ENCODE measurements around the gene PTGES. TPM values are rescaled to one million over a fixed set of nuclear protein-coding genes. Genes with fewer than 3 reads are reported as not detected.
"Not testable (repeated sequence)": the region's sequence is repeated elsewhere in the genome, so short reads cannot be mapped to it uniquely, and the experiment has no call there.

The PTGES gene
- total RNA-seq, 2 experiments from 2014 or later = not detected

DNA sequence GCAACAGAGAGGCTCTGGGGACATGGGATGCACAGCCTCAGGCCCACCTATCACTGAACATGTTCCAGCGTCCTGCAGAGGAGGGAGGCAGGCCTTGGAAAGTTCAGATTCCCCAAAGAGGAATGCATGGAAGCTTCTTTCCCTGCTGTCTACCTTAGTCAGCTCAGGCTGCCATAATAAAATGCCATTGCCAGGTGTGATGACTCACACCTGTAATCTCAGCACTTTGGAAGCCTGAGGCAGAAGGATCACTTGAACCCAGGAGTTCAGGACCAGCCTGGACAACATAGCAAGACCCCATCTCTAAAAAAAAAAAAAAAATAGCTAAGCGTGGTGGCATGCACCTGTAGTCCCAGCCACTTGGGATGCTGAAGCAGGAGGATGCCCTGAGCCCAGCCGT is 25.6 kb upstream of the PTGES start:
- Mint-ChIP-seq H3K36me3 (ENCODE audit: low read depth) (no peaks in the 10 kb centered on the region), H3K9me3 (no peaks in the 10 kb centered on the region), H3K4me1 (peaks cover 12% of the 10 kb centered on the region), H3K27ac (no peak overlapping the region), H3K4me3 (no peak overlapping the region), H3K27me3 (peaks cover 7% of the 10 kb centered on the region)
- DNase-seq = no peak
- ChIA-PET POLR2A (no interaction called here), CTCF (interaction anchor here (0.9 kb wide), 1 partner anchor 40 kb away, joined by 3 read pairs; no protein-coding TSS in a partner anchor)

DNA sequence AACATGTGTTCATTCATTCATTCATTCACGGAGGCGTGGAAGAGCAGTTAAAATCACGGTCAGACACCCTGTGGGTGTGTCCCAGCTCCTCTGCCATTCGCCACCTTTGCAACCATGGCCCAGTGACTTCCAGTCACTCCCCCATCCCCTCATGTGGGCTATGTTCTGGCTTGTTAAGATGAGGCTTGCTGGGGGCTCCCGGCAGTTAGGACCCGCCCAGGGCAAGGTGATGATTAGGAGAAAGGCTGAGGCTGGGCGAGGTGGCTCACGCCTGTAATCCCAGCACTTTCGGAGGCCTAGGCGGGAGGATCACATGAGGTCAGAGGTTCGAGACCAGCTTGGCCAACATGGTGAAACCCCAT is 24.9 kb upstream of the PTGES start:
- ChIA-PET CTCF (interaction anchor here (0.6 to 3.1 kb wide), 6 partner anchors 13 to 135 kb away, joined by 3 to 12 read pairs (median 4); no protein-coding TSS in a partner anchor), POLR2A (no interaction called here)
- H3K27ac Mint-ChIP-seq = peak overlapping the region; percentile 48
- no peaks in the 10 kb centered on the region for H3K36me3 Mint-ChIP-seq (ENCODE audit: low read depth)
- no peak for DNase-seq
- no peaks in the 10 kb centered on the region for H3K9me3 Mint-ChIP-seq
- H3K4me3 Mint-ChIP-seq = no peak overlapping the region
- peaks cover 7% of the 10 kb centered on the region for H3K27me3 Mint-ChIP-seq
- H3K4me1 Mint-ChIP-seq = peaks cover 12% of the 10 kb centered on the region

DNA sequence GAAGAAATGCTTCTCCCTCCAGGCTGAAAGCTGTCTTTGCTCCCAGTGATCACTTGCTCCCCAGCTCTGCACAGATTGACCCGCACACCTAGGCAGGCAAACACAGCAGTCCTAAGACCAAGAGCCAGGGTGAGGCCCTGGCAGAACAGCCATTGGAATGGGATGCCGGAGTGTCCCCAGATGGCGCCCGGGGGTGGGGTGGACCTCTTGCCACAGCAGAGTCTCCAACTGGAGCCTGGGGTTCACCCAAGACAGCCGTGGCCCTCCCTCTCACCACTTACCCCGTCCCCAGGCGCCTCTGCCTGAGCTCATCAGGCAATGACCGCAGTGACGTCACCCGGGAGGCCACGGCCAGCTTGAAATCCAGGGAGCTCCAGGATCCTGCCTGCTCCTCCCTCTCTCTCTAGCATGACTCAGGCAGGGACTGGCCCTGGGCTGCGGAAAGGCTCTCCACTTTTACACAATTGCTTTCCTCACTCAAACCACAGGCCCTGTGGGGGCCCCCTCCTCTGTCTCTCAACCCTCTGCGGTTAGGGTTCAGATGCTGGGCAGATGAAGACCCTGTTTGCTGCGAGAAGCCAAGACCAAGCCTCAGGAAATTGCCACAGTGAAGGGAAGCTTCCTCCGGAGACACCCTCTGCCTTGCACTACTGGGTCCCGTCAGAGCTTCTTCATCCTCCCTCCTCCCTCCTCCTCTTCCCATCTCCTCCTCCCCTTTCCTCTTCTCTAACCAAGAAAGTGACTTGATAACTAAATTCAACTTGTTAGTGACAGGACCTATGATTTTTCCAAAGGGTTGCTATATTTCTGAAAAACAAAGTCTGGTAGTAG is 24.3 kb upstream of the PTGES start:
- DNase-seq = peak; percentile 40
- Mint-ChIP-seq H3K4me3 (no peak overlapping the region), H3K27me3 (peaks cover 7% of the 10 kb centered on the region), H3K9me3 (no peaks in the 10 kb centered on the region), H3K27ac (no peak overlapping the region), H3K4me1 (peaks cover 12% of the 10 kb centered on the region), H3K36me3 (ENCODE audit: low read depth) (no peaks in the 10 kb centered on the region)
- ChIA-PET CTCF (interaction anchor here (0.6 to 3.1 kb wide), 8 partner anchors 10 to 134 kb away, joined by 3 to 12 read pairs (median 4); no protein-coding TSS in a partner anchor), POLR2A (no interaction called here)

DNA sequence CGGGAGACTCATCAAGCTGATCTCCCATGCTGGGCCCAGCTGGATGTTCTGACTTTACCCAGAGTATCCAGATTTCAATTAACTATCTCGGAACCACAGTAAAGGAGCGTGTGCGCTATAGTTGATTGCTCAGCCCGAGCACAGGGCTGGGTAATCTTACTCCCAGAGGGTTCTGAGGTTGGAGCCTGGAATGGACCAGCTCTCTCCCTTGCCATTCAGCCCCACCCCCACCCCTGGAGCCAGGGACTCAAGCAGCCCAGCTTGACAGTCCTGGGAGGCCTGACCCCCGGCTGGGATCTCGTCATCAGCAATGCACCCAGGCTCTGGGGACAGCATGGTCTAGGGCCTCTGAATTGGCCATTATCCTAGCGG is 23.7 kb upstream of the PTGES start:
- H3K27me3 Mint-ChIP-seq = peaks cover 7% of the 10 kb centered on the region
- DNase-seq = no peak
- ChIA-PET CTCF (interaction anchor here (0.9 to 3.1 kb wide), 8 partner anchors 9 to 645 kb away, joined by 3 to 12 read pairs (median 4); no protein-coding TSS in a partner anchor), POLR2A (no interaction called here)
- no peak overlapping the region for H3K4me3 Mint-ChIP-seq
- peaks cover 12% of the 10 kb centered on the region for H3K4me1 Mint-ChIP-seq
- no peak overlapping the region for H3K27ac Mint-ChIP-seq
- H3K9me3 Mint-ChIP-seq = no peaks in the 10 kb centered on the region
- H3K36me3 Mint-ChIP-seq (ENCODE audit: low read depth) = no peaks in the 10 kb centered on the region

DNA sequence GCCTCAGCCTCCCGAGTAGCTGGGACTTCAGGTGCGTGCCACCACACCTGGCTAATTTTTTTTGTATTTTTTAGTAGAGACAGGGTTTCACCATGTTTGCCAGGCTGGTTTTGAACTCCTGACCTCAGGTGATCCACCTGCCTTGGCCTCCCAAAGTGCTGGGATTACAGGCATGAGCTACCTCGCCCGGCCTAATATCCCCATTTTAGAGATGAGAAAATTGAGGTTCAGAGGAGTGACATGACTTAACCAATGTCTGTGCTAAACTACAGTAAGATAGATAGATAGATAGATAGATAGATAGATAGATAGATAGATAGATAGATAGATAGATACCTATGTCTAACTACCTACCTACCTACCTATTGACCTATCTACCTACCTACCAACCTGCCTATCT is 23.3 kb upstream of the PTGES start:
- H3K27ac Mint-ChIP-seq; DNase-seq; H3K4me3 Mint-ChIP-seq; H3K9me3 Mint-ChIP-seq; H3K36me3 Mint-ChIP-seq (ENCODE audit: low read depth); H3K27me3 Mint-ChIP-seq; POLR2A ChIA-PET: not testable (repeated sequence)
- H3K4me1 Mint-ChIP-seq = peaks cover 12% of the 10 kb centered on the region
- CTCF ChIA-PET = interaction anchor here (1.2 to 3.1 kb wide), 4 partner anchors 13 to 644 kb away, joined by 3 to 12 read pairs (median 4); no protein-coding TSS in a partner anchor

DNA sequence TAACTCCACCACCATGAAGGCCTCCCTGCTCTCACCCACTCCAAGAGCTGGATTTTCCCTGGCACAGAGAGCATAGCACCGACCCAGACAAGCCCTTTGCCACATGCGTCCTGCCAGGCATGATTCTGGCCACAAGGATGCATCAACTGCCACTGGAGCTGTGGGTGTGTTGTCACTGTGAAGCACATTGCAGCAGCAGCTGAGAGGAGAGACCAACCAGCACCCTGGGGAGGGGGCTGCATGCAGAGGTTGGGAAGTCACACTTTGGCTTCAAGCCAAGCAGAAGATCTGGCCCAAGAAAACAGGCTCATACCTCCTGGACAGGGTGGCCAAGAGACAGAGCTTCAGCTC is 22.6 kb upstream of the PTGES start:
- Mint-ChIP-seq H3K27me3 (peaks cover 4% of the 10 kb centered on the region), H3K4me3 (no peak overlapping the region), H3K4me1 (peaks cover 12% of the 10 kb centered on the region), H3K36me3 (ENCODE audit: low read depth) (no peaks in the 10 kb centered on the region), H3K9me3 (no peaks in the 10 kb centered on the region), H3K27ac (no peak overlapping the region)
- ChIA-PET POLR2A (no interaction called here), CTCF (interaction anchor here (1.2 to 3.1 kb wide), 3 partner anchors 38 to 644 kb away, joined by 3 to 12 read pairs (median 3); no protein-coding TSS in a partner anchor)
- DNase-seq = no peak

DNA sequence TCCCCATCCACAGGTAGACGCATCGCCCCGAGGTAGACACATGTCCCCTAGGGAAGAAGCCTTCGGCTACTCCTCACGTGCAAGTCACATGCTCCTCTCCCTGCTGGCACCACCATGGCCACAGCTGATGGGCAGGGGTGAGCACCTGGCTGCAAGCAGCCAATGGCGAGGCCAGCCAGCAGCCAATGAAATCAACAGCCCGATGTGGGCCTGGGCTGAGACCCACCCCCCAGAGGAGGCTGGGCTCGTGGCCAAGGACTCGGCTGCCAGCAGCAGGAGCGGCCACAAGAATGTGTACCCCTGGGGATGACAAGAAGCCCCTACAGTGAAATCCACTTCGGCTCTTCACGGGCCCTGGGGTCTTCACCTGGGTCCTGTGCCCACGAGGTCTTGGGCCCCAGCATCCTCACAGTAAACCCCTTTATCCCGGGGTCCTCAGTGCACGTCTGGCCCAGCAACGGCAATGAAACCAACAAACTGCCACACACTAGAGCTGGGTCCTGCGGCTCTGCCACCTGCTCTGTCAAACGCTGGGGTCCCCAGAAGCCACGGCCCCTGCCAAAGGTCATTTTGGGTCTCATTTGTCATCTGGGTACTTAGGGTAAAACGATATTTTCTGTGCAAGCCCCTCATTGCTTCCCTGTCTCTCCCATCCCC is 22.1 kb upstream of the PTGES start:
- POLR2A ChIA-PET = no interaction called here

DNA sequence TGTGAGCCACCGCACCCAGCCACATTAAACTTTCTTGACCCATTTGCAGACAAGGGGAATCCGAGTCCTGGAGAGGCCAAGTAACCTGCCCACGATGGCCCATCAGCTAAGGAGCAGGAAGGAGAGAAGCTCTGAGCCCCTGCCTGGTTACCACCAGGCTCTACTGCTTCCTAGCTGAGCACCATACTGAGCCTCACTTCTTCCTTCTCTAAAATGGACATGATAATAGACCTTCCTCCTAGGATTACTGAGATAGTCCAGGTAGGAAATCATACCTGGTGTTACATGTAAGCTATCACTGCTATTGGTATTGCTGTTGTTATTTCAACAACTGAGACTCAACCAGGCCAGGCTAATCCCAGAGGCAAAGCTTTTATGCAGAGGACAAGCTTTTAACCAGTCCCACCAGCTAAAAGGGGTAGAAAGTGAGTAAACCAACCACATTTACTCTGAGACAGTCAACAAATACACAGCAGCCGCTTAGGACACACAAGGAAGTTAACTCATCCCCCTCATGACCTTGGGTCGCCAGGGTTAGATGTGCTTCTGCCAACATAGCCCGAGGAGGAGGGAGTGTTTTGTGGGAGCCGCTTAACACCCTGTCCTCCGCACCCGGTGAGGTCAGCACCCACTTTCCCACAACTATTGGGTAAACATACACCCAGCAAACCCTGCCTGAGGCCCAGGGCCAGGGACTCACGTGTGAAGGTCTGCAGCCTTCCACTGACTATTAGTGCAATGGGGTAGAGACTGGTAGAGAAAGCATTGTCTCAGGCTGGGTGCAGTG is 20.6 kb upstream of the PTGES start:
- Mint-ChIP-seq H3K4me3 (no peak overlapping the region), H3K4me1 (peaks cover 12% of the 10 kb centered on the region), H3K27ac (no peak overlapping the region), H3K9me3 (no peaks in the 10 kb centered on the region), H3K36me3 (ENCODE audit: low read depth) (no peaks in the 10 kb centered on the region), H3K27me3 (peaks cover 2% of the 10 kb centered on the region)
- ChIA-PET POLR2A (no interaction called here), CTCF (interaction anchor here (0.7 to 1.5 kb wide), 2 partner anchors 8 to 36 kb away, joined by 3 to 4 read pairs; no protein-coding TSS in a partner anchor)
- DNase-seq = no peak

More for the DNA sequence above, 22.1 kb upstream of the PTGES start:
- H3K27ac Mint-ChIP-seq = no peak overlapping the region
- CTCF ChIA-PET = interaction anchor here (1.4 to 3.1 kb wide), 2 partner anchors 37 to 132 kb away, joined by 3 to 12 read pairs; no protein-coding TSS in a partner anchor
- no peaks in the 10 kb centered on the region for H3K36me3 Mint-ChIP-seq (ENCODE audit: low read depth)
- H3K4me1 Mint-ChIP-seq = peaks cover 12% of the 10 kb centered on the region
- no peaks in the 10 kb centered on the region for H3K9me3 Mint-ChIP-seq
- no peak for DNase-seq
- H3K27me3 Mint-ChIP-seq = peaks cover 4% of the 10 kb centered on the region
- no peak overlapping the region for H3K4me3 Mint-ChIP-seq

DNA sequence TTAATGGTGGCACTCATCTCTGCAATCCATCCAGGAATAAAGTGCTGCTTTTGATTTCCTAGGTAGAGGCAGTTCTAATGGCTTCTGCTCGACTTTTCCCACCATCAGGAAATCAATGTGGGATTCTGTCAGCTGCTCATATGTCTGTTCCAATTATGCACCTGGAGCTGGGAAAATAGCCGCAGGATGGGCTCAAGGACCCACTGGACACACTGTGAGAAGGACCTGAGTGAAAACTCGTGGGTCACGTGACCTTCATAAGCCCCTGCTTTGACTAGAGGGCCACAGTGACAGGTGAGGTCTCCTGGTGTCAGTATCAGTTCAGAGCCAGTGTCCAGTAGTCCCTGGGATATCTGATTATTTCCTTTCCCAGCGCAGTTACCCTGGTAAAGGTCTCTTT is 17.9 kb upstream of the PTGES start:
- no peaks in the 10 kb centered on the region for H3K36me3 Mint-ChIP-seq (ENCODE audit: low read depth)
- H3K27ac Mint-ChIP-seq = no peak overlapping the region
- no peaks in the 10 kb centered on the region for H3K4me1 Mint-ChIP-seq
- H3K4me3 Mint-ChIP-seq = no peak overlapping the region
- no peak for DNase-seq
- ChIA-PET CTCF (no interaction called here), POLR2A (no interaction called here)
- H3K27me3 Mint-ChIP-seq = peaks cover 2% of the 10 kb centered on the region
- H3K9me3 Mint-ChIP-seq = no peaks in the 10 kb centered on the region

DNA sequence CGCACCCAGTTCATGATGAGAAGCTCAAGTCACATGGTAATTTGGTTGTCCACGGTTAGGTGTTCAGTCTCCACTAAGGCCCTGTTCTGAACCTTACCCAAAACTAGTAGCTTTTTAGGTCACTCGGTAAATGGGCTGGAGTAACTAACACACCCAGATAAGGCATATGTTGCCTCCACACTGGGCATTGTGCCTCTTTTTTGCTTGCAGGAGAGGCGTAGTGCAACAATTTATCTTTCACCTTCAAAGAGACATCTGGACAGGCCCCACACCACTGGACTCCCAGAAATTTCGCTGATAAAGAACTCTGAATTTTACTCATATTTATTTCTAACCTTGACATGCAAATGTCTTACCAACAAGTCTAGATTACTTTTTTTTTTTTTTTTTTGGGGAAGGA is 16.8 kb upstream of the PTGES start:
- ChIA-PET POLR2A (interaction anchor here (0.7 kb wide), 1 partner anchor 31 kb away, joined by 3 read pairs; no protein-coding TSS in a partner anchor), CTCF (interaction anchor here (0.6 to 1.4 kb wide), 3 partner anchors 12 to 43 kb away, joined by 3 to 4 read pairs (median 3); no protein-coding TSS in a partner anchor)
- no peaks in the 10 kb centered on the region for H3K27me3 Mint-ChIP-seq
- H3K36me3 Mint-ChIP-seq (ENCODE audit: low read depth) = no peaks in the 10 kb centered on the region
- H3K9me3 Mint-ChIP-seq = no peaks in the 10 kb centered on the region
- H3K4me1 Mint-ChIP-seq = no peaks in the 10 kb centered on the region
- no peak overlapping the region for H3K27ac Mint-ChIP-seq
- H3K4me3 Mint-ChIP-seq = no peak overlapping the region
- no peak for DNase-seq

DNA sequence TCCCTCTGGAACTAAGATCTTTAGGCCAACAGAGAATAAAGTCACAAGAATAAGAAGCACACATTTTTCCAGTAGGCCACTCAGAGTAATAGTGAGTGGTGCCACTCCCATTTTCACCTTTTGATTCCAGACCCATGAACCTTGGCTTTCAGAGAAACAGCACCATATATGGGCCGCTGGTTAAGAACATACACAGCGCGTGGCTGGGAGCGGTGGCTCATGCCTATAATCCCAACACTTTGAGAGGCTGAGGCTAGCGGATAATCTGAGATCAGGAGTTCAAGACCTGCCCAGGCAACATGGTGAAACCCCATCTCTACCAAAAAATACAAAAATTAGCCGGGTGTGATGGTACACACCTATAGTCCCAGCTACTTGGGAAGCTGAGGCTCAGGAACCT is 15.6 kb upstream of the PTGES start:
- Mint-ChIP-seq H3K27me3 (no peaks in the 10 kb centered on the region), H3K4me3 (no peak overlapping the region), H3K36me3 (ENCODE audit: low read depth) (no peaks in the 10 kb centered on the region), H3K4me1 (no peaks in the 10 kb centered on the region), H3K27ac (no peak overlapping the region), H3K9me3 (no peaks in the 10 kb centered on the region)
- POLR2A ChIA-PET = interaction anchor here (0.6 kb wide), 1 partner anchor 129 kb away, joined by 3 read pairs; no protein-coding TSS in a partner anchor
- DNase-seq = no peak
- CTCF ChIA-PET = interaction anchor here (0.6 to 1.5 kb wide), 4 partner anchors 13 to 643 kb away, joined by 3 to 5 read pairs (median 3); no protein-coding TSS in a partner anchor

DNA sequence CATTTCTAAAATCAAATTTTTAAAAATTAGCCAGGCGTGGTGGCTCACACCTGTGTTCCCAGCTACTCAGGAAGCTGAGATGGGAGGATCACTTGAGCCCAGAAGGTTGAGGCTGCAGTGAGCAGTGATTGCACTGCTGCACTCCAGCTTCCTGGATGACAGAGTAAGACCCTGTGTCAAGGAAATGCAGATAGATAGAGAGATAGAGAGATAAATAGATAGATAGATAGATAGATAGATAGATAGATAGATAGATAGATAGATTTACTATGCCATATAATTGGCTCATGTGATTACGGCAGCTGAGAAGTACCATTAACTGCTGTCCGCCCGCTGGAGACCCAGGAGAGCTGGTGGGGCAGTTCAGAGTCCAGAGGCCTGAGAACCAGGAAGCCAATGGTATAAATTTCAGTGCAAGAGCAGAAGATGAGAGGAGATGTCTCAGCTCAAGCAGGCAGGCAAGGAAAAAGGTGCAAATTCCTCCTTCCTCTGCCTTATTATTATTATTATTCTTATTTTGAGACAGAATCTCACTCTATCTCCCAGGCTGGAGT is 13.0 kb upstream of the PTGES start:
- ChIA-PET POLR2A (no interaction called here), CTCF (interaction anchor here (0.8 kb wide), 1 partner anchor 28 kb away, joined by 3 read pairs; no protein-coding TSS in a partner anchor)
- no peaks in the 10 kb centered on the region for H3K4me1 Mint-ChIP-seq
- no peaks in the 10 kb centered on the region for H3K36me3 Mint-ChIP-seq (ENCODE audit: low read depth)
- DNase-seq = no peak
- H3K4me3 Mint-ChIP-seq = no peak overlapping the region
- H3K27ac Mint-ChIP-seq = no peak overlapping the region
- no peaks in the 10 kb centered on the region for H3K27me3 Mint-ChIP-seq
- no peaks in the 10 kb centered on the region for H3K9me3 Mint-ChIP-seq
